Diencephalon (tissue), 1 donor: ENCODE data around the gene PRAMEF7. TPM values are rescaled to one million over a fixed set of nuclear protein-coding genes. Genes with fewer than 3 reads are reported as not detected.

ENCODE experiments used
- small RNA-seq: library from RNA; depleted of rRNA; stranded (forward); fragments of <200 nt; gene quantifications from one replicate; pipeline ENCODE3, GENCODE V24; 2014
- total RNA-seq: library from RNA; depleted of rRNA; stranded (reverse); fragments of >200 nt; gene quantifications from one replicate; pipeline ENCODE4 v1.2.3, GENCODE V29; 2014

PRAMEF7 gene
- not detected for total RNA-seq

DNA sequence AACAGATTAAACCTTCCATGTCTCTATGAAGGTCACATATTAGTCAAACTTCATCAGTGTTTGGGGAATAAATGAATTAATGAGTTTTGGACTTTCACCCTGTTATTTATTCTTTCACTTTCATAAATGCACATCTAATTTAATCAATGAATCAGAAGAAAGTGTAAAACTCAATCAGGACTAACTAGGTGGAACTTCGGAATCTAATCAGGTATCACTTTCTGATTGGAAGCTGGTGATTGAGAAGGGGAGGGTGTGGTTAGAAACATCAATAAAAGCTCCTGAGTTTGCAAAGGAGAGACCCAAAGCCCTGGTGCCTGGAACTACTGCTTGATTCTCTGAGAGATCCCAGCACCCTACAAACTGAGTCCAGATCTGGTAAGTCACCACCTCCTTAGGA lies at the start of gene PRAMEF7:
PRAMEF7 (plus strand) TSS at position 301 of the 400 bp plus-strand sequence. CDS start 1,083 bp downstream, outside the sequence.

DNA sequence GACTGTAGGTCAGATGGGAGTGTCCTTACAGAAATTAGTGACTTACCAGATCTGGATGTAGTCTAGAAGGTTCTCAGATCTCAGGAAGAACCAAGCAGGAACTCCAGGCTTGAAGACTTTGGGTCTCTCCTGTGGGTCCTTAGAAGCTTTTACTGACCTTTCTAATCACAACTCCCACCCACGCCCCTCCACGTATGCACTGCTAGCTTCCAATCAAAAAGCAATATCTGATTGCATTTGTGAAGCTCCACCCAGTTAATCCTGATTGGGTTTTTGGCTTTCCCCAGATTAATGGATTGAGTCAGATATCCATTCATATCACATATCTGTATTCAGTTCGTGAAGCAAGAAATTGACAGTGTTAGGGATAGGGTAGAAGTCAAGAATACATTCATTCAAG lies 30.3 kb upstream of the PRAMEF7 start, which contains the start of gene PRAMEF4:
PRAMEF4 (minus strand) TSS at position 101 of the 400 bp plus-strand sequence. CDS start 2,807 bp downstream, outside the sequence.

DNA sequence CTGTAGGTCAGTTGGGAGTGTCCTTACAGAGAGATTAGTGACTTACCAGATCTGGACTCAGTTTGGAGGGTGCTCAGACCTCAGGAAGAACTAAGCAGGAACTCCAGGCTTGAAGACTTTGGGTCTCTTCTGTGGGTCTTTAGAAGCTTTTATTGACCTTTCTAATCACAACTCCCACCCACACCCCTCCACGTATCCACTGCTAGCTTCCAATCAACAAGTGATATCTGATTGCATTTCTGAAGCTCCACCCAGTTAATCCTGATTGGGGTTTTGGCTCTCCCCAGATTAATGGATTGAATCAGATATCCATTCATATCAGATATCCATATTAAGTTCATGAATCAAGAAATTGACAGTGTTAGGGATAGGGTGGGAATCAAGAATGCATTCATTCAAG lies 18.2 kb upstream of the PRAMEF7 start, which contains the start of gene PRAMEF10:
PRAMEF10 (minus strand) TSS at position 101 of the 400 bp plus-strand sequence. CDS start 2,423 bp downstream, outside the sequence.

DNA sequence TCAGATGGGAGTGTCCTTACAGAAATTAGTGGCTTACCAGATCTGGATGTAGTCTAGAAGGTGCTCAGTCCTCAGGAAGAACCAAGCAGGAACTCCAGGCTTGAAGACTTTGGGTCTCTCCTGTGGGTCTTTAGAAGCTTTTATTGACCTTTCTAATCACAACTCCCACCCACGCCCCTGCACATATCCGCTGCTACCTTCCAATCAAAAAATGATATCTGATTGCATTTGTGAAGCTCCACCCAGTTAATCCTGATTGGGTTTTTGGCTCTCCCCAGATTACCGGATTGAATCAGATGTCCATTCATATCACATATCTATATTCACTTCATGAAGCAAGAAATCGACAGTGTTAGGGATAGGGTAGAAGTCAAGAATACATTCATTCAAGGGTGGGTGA lies 31.1 kb downstream of the PRAMEF7 start, which contains the start of gene PRAMEF6:
PRAMEF6 (minus strand) TSS at position 101 of the 400 bp plus-strand sequence. CDS start 5,062 bp downstream, outside the sequence.

Small RNAs within 50 kb of the gene (small RNA-seq; reads per million reads assigned to genes)
- not detected for gene RNU6-1072P

Other genes with a start within 250 kb of the PRAMEF7 start
- gene AADACL3, start 200.5 kb upstream of the PRAMEF7 start, total RNA-seq, result not detected
- gene CFAP107, start 170.4 kb upstream of the PRAMEF7 start, total RNA-seq, result 3.0 TPM
- not detected for gene PRAMEF12, start 142.9 kb upstream of the PRAMEF7 start, total RNA-seq
- not detected for gene PRAMEF1, start 125.2 kb upstream of the PRAMEF7 start, total RNA-seq
- gene PRAMEF11, start 85.2 kb upstream of the PRAMEF7 start, total RNA-seq, result not detected
- not detected for gene HNRNPCL1, start 67.9 kb upstream of the PRAMEF7 start, total RNA-seq
- not detected for gene PRAMEF2, start 59.5 kb upstream of the PRAMEF7 start, total RNA-seq
- gene PRAMEF4, start 30.4 kb upstream of the PRAMEF7 start, total RNA-seq, result not detected
- not detected for gene PRAMEF10, start 18.3 kb upstream of the PRAMEF7 start, total RNA-seq
- not detected for gene PRAMEF6, start 31.0 kb downstream of the PRAMEF7 start, total RNA-seq
- not detected for gene PRAMEF27, start 140.0 kb downstream of the PRAMEF7 start, total RNA-seq
- not detected for gene HNRNPCL3, start 144.2 kb downstream of the PRAMEF7 start, total RNA-seq
- gene PRAMEF25, start 154.2 kb downstream of the PRAMEF7 start, total RNA-seq, result not detected
- not detected for gene HNRNPCL2, start 200.2 kb downstream of the PRAMEF7 start, total RNA-seq
- not detected for gene PRAMEF26, start 239.4 kb downstream of the PRAMEF7 start, total RNA-seq
- gene HNRNPCL4, start 249.0 kb downstream of the PRAMEF7 start, total RNA-seq, result not detected